HG03432 (cell line): Measurements from ENCODE around the gene SPOCK1.
"Not testable (repeated sequence)": the region's sequence is repeated elsewhere in the genome, so short reads cannot be mapped to it uniquely, and the experiment has no call there.

ENCODE experiments used
- ATAC-seq: cut with Tn5 transposase; IDR thresholded peaks from one replicate; pipeline ENCODE4 v1.9.1; 2021; ENCODE audit warnings: mild to moderate bottlenecking, moderate library complexity; ENCODE audit not compliant: unreplicated experiment

The SPOCK1 gene

GRCh38 chr5:137398751-137399150 is 100.4 kb downstream of the SPOCK1 start:
- ATAC-seq, result no peak

GRCh38 chr5:137398154-137398553 is 101.0 kb downstream of the SPOCK1 start:
- no peak for ATAC-seq

GRCh38 chr5:137395011-137395755 is 103.9 kb downstream of the SPOCK1 start:
- ATAC-seq, result no peak

- ATAC-seq, result no peak
These were observed 104.7 kb downstream of the SPOCK1 start for GRCh38 chr5:137394380-137394779.

- no peak for ATAC-seq
These were observed 105.7 kb downstream of the SPOCK1 start for GRCh38 chr5:137393196-137393993.

- no peak for ATAC-seq
These were observed 106.9 kb downstream of the SPOCK1 start for GRCh38 chr5:137392261-137392660.

- not testable (repeated sequence) for ATAC-seq
These were observed 108.1 kb downstream of the SPOCK1 start for GRCh38 chr5:137391044-137391443.

GRCh38 chr5:137389042-137389441 is 110.1 kb downstream of the SPOCK1 start:
- no peak for ATAC-seq

- no peak for ATAC-seq
These were observed 114.1 kb downstream of the SPOCK1 start for GRCh38 chr5:137385064-137385463.

GRCh38 chr5:137383909-137384308 is 115.2 kb downstream of the SPOCK1 start:
- no peak for ATAC-seq

GRCh38 chr5:137381555-137381954 is 117.6 kb downstream of the SPOCK1 start:
- no peak for ATAC-seq

- ATAC-seq, result no peak
These were observed 119.4 kb downstream of the SPOCK1 start for GRCh38 chr5:137379555-137380286.

- ATAC-seq, result no peak
These were observed 123.2 kb downstream of the SPOCK1 start for GRCh38 chr5:137375741-137376526.

GRCh38 chr5:137374110-137374714 is 124.9 kb downstream of the SPOCK1 start:
- ATAC-seq, result no peak

GRCh38 chr5:137372773-137373160 is 126.4 kb downstream of the SPOCK1 start:
- no peak for ATAC-seq

- no peak for ATAC-seq
These were observed 126.9 kb downstream of the SPOCK1 start for GRCh38 chr5:137372016-137372772.

- ATAC-seq, result no peak
These were observed 128.7 kb downstream of the SPOCK1 start for GRCh38 chr5:137370096-137371071.

GRCh38 chr5:137368651-137369050 is 130.5 kb downstream of the SPOCK1 start:
- no peak for ATAC-seq
